Activated T-cell treated with anti-CD3 and anti-CD28 coated beads, Interleukin-2, amount 50 U/mL, for 4 hours (primary cell): Measurements from ENCODE around the gene CMSS1. TPM values are rescaled to one million over a fixed set of nuclear protein-coding genes. Genes with fewer than 3 reads are reported as not detected.

Source experiments
- ATAC-seq, 2 donors: fragments of 200-7000 bp; cut with Tn5 transposase; one replicate each; pipeline ENCODE4 v1.10.0; 2021
- DNase-seq: peaks from one replicate; pipeline ENCODE4 v3.0.0-alpha.2; 2020
- H3K27me3 Mint-ChIP-seq: one replicate; pipeline ENCODE4 v1.8.0; 2021; ENCODE audit warnings: low read depth, mixed read lengths
- H3K36me3 Mint-ChIP-seq: one replicate; pipeline ENCODE4 v1.8.0; 2022; ENCODE audit warnings: mixed read lengths; ENCODE audit not compliant: insufficient read depth
- H3K4me1 Mint-ChIP-seq: one replicate; pipeline ENCODE4 v1.8.0; 2021; ENCODE audit warnings: low read depth, mixed read lengths
- H3K4me3 Mint-ChIP-seq: one replicate; pipeline ENCODE4 v1.8.0; 2021; ENCODE audit warnings: mild to moderate bottlenecking, moderate library complexity, mixed read lengths
- H3K9me3 Mint-ChIP-seq: one replicate; pipeline ENCODE4 v1.8.0; 2021; ENCODE audit warnings: mixed read lengths
- total RNA-seq, 3 donors: library from RNA; stranded (reverse); gene quantifications; one replicate each; pipeline ENCODE4 v1.2.1, GENCODE V29; 2021

Gene CMSS1
- total RNA-seq, 3 donors from 2014 or later: 126 to 157 (median 136) TPM

GRCh38 chr3:99883138-99883461 is 65.4 kb downstream of the CMSS1 start:
- H3K36me3 Mint-ChIP-seq: peaks cover 4% of the 10 kb centered on the region
- ATAC-seq (no peak), DNase-seq (no peak)
- no peak overlapping the region for H3K4me3 Mint-ChIP-seq
- H3K9me3 Mint-ChIP-seq: no peaks in the 10 kb centered on the region
- no peaks in the 10 kb centered on the region for H3K27me3 Mint-ChIP-seq
- peaks cover 23% of the 10 kb centered on the region for H3K4me1 Mint-ChIP-seq

DNA sequence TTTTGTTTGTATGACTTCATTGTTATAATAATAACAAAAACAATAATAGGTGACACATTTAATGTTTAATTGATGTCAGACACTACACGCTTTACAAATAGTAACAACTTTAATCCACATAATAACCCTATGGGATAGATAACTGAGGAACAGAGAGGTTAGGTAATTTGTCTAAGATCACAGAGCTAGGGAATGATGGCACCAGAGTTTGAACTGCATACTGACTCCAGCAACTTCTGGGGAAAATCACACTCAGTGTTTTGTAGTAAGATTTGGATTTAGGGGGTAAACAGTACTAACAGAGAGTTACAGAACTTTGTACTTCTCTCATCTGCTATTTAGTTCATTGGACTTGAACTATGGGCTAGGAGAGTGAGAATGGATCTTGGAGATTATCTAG is 66.0 kb downstream of the CMSS1 start:
- H3K9me3 Mint-ChIP-seq: no peaks in the 10 kb centered on the region
- DNase-seq (no peak), ATAC-seq (no peak)
- no peak overlapping the region for H3K4me3 Mint-ChIP-seq
- no peaks in the 10 kb centered on the region for H3K27me3 Mint-ChIP-seq
- H3K4me1 Mint-ChIP-seq: peaks cover 23% of the 10 kb centered on the region
- H3K36me3 Mint-ChIP-seq: peaks cover 4% of the 10 kb centered on the region

DNA sequence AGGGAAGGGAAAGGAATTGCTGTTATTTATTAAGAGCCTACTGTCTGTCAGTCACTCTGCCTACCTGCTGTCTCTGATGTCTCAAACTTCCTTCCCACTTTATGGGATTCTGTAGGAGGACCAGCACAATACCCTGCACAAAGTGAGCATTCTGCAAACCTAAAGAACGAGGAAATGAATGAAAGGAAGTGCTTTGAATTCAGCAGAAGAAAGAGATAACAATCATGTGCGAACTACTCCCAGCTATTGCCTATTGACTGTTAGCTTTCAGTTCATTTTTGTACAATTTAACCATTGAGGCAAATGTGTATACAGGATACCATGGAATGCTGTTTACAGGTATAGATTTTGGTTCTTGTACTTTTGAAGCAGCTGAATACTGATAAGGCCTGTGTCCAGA is 66.8 kb downstream of the CMSS1 start:
- H3K36me3 Mint-ChIP-seq: peaks cover 4% of the 10 kb centered on the region
- H3K27me3 Mint-ChIP-seq: no peaks in the 10 kb centered on the region
- no peak overlapping the region for H3K4me3 Mint-ChIP-seq
- no peak for DNase-seq
- ATAC-seq: no peak
- no peaks in the 10 kb centered on the region for H3K9me3 Mint-ChIP-seq
- H3K4me1 Mint-ChIP-seq: peaks cover 23% of the 10 kb centered on the region

DNA sequence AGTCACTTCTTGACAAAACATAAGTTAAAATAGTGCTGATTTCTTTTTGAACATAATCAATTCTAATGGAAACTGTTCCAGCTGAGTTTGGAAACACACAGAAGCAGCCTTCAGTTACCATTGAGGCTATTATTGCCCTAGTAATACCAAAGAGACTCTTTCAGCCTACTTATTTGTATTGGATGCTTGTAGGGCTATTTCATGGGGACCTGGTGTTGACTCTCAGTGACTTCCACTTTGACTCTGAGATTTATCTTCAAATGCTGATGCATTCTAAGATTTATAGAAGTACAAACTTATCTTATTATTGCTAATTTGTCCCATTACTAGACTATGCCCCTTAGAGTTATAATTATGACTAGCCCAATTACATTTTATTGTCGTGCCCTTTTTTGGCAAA is 67.4 kb downstream of the CMSS1 start:
- H3K4me3 Mint-ChIP-seq: no peak overlapping the region
- H3K36me3 Mint-ChIP-seq: peaks cover 6% of the 10 kb centered on the region
- no peak for ATAC-seq
- no peak for DNase-seq
- H3K9me3 Mint-ChIP-seq: no peaks in the 10 kb centered on the region
- peaks cover 23% of the 10 kb centered on the region for H3K4me1 Mint-ChIP-seq
- H3K27me3 Mint-ChIP-seq: no peaks in the 10 kb centered on the region

GRCh38 chr3:99885851-99886250 is 68.2 kb downstream of the CMSS1 start:
- DNase-seq: no peak
- Mint-ChIP-seq H3K9me3 (no peaks in the 10 kb centered on the region), H3K27me3 (no peaks in the 10 kb centered on the region), H3K4me1 (peaks cover 23% of the 10 kb centered on the region), H3K4me3 (no peak overlapping the region), H3K36me3 (peaks cover 8% of the 10 kb centered on the region)
- ATAC-seq: no peak

- no peak for ATAC-seq
Measured at GRCh38 chr3:99891610-99892285, 74.1 kb downstream of the CMSS1 start.

DNA sequence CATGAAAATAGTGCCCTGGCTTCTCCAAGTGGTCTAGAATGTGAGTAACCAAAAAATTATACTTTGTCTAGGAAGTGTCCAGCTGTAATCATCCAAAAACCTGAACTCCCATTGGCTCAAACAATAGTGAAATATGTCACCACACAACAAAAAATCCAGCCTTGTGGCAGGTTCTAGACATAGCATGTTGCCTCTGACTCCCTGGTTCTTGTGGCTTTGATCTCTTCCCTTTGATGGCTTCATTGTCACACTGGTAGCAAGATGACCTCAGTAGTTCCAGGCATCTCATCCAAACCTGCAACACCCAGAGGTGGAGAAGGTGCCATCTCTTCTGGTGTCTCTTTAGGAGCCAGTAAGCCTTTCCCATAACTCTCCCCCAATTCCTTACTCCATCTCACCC is 74.7 kb downstream of the CMSS1 start:
- no peaks in the 10 kb centered on the region for H3K27me3 Mint-ChIP-seq

More at GRCh38 chr3:99891610-99892285, 74.1 kb downstream of the CMSS1 start:
- no peak for DNase-seq
- Mint-ChIP-seq H3K4me1 (peaks cover 12% of the 10 kb centered on the region), H3K4me3 (no peak overlapping the region), H3K9me3 (no peaks in the 10 kb centered on the region), H3K36me3 (peaks cover 17% of the 10 kb centered on the region), H3K27me3 (no peaks in the 10 kb centered on the region)

DNA sequence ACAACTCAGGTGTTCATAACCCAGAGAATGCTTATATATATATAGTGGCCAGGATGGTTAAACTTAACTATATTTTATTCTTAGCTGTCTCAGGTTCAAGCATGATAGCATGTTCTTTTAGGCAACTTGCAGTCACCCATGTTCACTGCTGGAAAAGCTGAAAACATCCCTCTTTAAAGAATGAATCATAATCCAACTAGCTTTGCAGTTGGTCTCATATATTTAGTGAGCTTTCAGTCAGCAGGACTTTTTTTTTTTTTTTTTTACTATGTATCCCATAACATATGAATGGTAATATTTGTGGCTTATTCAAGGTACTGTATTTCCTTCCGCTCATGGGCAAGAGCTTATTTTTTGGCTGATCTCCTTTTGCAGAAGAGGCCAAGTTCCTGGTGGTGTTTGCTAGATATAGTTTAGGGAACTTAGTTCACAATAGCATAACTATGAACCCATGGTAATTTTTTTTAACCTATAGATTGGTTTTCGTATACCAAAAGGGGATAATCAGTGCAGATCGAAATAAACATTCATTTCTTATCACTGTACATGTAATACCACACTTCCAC is 77.6 kb downstream of the CMSS1 start:
- Mint-ChIP-seq H3K27me3 (no peaks in the 10 kb centered on the region), H3K4me1 (peaks cover 12% of the 10 kb centered on the region), H3K4me3 (no peak overlapping the region), H3K36me3 (peaks cover 14% of the 10 kb centered on the region), H3K9me3 (no peaks in the 10 kb centered on the region)
- ATAC-seq: no peak
- DNase-seq: no peak

More for the DNA sequence above, 74.7 kb downstream of the CMSS1 start:
- Mint-ChIP-seq H3K9me3 (no peaks in the 10 kb centered on the region), H3K4me1 (peaks cover 12% of the 10 kb centered on the region), H3K36me3 (peaks cover 17% of the 10 kb centered on the region), H3K4me3 (no peak overlapping the region)
- DNase-seq (no peak), ATAC-seq (no peak)

DNA sequence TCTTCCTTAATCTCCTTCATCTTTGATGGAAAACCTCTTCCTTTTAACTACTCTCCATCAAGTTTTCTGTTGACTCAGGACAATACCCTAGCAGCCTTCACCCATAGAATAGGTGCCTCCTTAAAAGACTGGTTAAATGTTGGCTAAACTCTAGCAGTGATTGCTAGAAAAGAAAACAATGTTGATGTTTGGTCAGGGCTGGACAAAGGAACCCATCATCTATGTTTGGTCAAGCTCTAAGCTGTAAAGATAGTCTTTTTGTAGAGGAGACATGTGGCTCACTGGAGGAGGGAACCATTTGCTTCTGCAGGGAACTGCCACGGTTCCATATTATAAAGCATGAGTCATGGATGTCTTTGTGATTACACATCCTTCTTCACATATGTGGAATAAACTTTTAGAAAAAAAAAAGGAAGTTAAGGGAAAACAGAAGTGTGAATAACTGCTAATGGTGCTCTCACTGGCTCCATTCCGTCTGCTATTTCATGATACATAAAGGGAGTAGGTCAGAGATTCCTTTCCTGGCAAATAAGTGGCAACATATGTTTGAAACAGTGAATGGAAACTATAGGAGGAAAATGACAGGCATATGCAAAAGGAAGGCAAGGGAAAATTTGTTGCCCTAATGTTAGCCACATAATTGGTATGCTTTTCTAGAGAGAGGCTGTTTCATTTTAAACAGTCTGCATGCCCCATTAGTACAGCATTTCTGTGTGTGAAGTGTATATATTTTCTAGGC is 78.2 kb downstream of the CMSS1 start:
- DNase-seq (no peak), ATAC-seq (no peak)
- no peak overlapping the region for H3K4me3 Mint-ChIP-seq
- peaks cover 12% of the 10 kb centered on the region for H3K4me1 Mint-ChIP-seq
- H3K36me3 Mint-ChIP-seq: peaks cover 13% of the 10 kb centered on the region
- no peaks in the 10 kb centered on the region for H3K27me3 Mint-ChIP-seq
- no peaks in the 10 kb centered on the region for H3K9me3 Mint-ChIP-seq

DNA sequence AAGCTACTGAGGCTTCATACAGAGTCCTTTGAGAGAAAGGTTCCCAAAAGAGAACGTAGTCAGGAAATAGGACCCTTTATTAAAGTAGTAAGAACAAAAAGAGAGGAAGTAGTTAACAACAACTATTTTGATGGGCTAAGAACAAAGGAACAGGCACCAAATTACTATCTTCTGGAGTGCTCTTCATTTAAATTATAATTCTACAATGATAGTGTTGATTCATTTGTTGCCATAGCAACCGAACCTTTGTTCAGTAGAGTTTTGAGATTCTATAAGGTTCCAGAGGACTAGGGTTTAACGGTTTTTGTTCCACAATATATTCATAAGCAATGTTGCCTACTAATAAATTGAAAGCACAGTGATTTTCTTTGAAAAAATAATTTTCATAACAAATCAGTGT is 78.8 kb downstream of the CMSS1 start:
- H3K9me3 Mint-ChIP-seq: no peaks in the 10 kb centered on the region
- no peaks in the 10 kb centered on the region for H3K27me3 Mint-ChIP-seq
- peaks cover 12% of the 10 kb centered on the region for H3K4me1 Mint-ChIP-seq
- no peak for ATAC-seq
- H3K4me3 Mint-ChIP-seq: no peak overlapping the region
- H3K36me3 Mint-ChIP-seq: peaks cover 13% of the 10 kb centered on the region
- no peak for DNase-seq

GRCh38 chr3:99899603-99900002 is 81.9 kb downstream of the CMSS1 start:
- Mint-ChIP-seq H3K9me3 (no peaks in the 10 kb centered on the region), H3K36me3 (peaks cover 6% of the 10 kb centered on the region), H3K4me3 (no peak overlapping the region), H3K4me1 (peaks cover 18% of the 10 kb centered on the region), H3K27me3 (no peaks in the 10 kb centered on the region)
- ATAC-seq (no peak), DNase-seq (no peak)

- no peak overlapping the region for H3K4me3 Mint-ChIP-seq
- no peaks in the 10 kb centered on the region for H3K27me3 Mint-ChIP-seq
- no peaks in the 10 kb centered on the region for H3K9me3 Mint-ChIP-seq
- DNase-seq: no peak
- peaks cover 6% of the 10 kb centered on the region for H3K36me3 Mint-ChIP-seq
- no peak for ATAC-seq
- H3K4me1 Mint-ChIP-seq: peaks cover 18% of the 10 kb centered on the region
Measured at GRCh38 chr3:99900248-99900647, 82.6 kb downstream of the CMSS1 start.

GRCh38 chr3:99901200-99901926 is 83.7 kb downstream of the CMSS1 start:
- no peaks in the 10 kb centered on the region for H3K36me3 Mint-ChIP-seq
- H3K9me3 Mint-ChIP-seq: no peaks in the 10 kb centered on the region
- H3K4me3 Mint-ChIP-seq: no peak overlapping the region
- DNase-seq (no peak), ATAC-seq (no peak)
- H3K27me3 Mint-ChIP-seq: no peaks in the 10 kb centered on the region
- peaks cover 6% of the 10 kb centered on the region for H3K4me1 Mint-ChIP-seq

- Mint-ChIP-seq H3K9me3 (no peaks in the 10 kb centered on the region), H3K27me3 (no peaks in the 10 kb centered on the region), H3K36me3 (peaks cover 2% of the 10 kb centered on the region), H3K4me1 (peaks cover 6% of the 10 kb centered on the region), H3K4me3 (no peak overlapping the region)
- no peak for DNase-seq
- no peak for ATAC-seq
Measured at GRCh38 chr3:99902091-99902490, 84.4 kb downstream of the CMSS1 start.
